NCI-H2029 treated with DMSO at 0.1 percent for 48 hours (cell line): ENCODE data around the gene RPL15.

Source experiments
- DNase-seq: peaks from one replicate; lab custom pipeline; 2025; lab: John Stamatoyannopoulos, UW

RPL15 gene

DNA sequence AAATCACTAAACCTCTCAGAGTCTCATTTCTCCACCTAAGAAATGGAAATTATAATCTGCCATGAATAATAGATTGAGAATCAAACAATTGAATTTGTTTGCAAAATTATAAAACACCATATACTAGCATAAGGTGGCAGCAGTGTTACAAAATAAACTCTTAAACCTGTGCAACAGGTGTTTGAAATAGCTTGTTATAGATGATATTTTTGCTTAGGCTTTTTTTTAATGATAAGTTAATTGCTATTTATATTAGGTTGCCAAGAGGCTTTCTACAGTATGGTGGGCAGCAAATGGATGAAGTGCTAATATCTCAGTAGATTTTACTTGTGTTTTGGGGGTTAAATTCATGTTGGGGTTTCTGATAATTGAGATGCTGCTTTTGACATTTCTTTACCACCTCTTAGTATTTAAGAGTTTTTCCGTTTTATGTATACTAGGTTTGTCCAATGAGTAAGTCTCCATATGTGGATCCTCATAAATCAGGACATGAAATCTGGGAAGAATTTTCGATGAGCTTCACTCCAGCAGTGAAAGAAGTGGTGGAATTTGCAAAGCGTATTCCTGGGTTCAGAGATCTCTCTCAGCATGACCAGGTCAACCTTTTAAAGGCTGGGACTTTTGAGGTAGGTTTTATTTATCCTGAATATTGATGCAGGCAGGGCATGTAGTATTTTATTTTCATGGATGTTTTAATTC is 47.8 kb downstream of the RPL15 start:
- no peak for DNase-seq

DNA sequence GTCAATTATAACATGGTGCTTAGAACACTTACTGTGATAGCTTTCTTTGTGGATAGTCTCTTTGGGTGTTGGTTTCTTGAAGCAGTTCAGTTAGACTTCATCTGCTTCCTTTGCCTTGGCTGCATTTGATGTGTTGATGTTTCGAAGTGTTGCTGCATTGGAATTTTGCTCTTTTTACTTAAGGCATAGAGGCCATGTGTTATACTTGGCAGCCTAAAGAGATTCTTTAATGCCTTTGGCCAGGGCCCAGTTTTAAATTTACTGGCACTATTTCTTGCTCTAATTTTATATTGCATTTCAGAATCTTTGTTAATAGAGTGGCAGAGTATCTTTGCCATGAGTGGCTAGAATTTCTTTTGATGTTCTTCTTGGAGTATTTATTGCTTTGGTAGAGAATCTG is 49.4 kb downstream of the RPL15 start:
- DNase-seq: no peak

DNA sequence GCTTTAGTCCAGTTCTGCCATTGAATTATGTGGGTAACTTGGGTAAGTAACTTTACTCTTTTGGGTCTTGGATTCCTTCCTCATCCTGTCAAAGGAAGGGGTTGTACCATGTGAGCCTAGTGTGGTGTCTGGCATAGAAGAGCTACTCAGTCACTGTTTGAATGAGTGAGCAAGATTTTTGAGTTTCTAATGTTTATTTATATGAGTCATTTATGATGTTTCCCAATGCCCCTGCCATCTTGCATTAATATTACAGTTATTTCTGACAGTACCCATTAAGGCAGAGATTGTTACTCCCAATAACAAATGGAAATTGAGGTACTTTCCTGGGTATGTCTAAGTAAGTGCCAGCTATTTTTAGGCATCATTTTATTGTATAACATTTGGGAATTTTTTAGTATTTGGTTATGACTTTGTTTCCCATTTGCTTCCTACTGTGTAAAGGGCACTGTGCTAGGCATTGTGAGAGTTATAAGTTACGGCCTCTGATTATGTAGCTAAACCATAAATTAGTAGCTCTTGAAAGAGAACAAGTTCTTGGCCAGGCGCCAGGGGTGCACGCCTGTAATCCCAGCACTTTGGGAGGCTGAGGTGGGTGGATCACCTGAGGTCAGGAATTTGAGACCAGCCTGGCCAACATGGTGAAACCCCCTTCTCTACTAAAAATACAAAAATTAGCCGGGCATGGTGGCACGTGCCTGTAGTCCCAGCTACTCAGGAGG is 51.7 kb downstream of the RPL15 start:
- no peak for DNase-seq

DNA sequence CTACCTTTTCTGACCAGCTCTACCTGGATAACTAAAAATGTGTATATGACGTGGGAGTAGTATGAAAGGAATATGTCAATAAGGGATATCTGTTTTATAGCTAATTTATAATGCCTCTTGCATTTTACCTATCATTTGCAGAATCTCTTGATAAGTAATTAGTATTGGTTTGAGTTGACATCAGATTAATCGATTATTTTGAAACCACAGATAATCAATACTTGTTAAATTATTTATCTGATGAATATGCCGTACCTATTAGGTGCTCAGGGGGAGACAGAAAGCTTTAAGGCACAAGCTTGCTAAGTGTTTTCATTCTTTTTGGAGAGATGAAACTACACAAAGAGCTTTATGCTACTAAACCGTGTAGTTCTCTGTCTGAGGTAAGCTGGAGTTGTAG is 52.5 kb downstream of the RPL15 start:
- no peak for DNase-seq
